ENCODE measurements around the gene PROX2.

PROX2 gene, protein sequence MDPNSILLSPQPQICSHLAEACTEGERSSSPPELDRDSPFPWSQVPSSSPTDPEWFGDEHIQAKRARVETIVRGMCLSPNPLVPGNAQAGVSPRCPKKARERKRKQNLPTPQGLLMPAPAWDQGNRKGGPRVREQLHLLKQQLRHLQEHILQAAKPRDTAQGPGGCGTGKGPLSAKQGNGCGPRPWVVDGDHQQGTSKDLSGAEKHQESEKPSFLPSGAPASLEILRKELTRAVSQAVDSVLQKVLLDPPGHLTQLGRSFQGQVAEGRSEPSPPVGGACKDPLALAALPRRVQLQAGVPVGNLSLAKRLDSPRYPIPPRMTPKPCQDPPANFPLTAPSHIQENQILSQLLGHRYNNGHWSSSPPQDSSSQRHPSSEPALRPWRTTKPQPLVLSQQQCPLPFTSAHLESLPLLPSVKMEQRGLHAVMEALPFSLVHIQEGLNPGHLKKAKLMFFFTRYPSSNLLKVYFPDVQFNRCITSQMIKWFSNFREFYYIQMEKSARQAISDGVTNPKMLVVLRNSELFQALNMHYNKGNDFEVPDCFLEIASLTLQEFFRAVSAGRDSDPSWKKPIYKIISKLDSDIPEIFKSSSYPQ

DNA sequence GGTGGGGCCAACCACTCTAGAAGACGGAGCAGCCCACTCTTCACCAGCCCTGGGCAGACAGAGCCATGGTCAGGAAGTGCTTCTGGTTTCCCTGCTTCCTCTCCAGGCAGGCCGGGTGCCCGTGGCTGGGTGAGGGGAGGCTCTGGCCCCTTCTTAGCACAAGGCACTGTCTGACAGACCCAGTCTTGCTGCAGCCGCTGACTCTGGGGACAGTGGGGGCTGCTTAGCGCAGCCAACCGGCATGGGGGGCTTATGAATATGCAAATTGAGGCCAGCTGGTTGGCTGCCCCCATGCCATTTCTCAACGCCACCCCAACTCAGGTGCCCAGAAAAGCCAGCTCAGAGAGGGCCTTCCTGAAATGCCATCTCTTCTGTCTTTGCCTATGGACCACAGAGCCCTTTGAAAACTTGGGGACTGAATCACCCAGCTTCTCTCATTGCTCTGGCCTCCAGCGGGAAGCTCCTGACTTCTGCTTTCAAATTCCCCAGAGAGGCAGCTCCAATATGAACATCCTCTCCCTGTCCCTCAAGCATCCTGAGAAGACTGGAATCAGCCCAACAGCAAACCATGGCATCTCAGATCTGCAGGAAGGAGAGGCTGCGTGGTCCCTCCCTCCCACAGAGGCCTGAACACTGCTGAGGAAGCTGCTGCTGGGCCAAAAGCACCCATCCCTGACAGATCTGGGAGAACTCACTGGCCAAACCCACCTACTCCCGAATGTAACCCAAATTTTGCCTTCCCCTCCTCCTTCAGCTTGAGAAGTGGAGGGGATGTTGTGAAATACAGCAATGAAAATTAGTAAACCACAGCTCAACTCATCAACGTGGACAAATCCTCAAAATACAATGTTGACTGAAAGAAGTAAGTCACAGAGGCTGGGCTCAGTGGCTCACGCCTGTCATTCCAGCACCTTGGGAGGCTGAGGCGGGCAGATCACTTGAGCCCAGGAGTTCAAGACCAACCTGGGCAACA lies at the start of gene PROX2:
Gene PROX2 (minus strand): TSS at position 205 of the 973 bp plus-strand sequence. CDS start 12,311 bp downstream, outside the sequence.
- DNase-seq (ENCODE audit: low read depth) = no peak

DNA sequence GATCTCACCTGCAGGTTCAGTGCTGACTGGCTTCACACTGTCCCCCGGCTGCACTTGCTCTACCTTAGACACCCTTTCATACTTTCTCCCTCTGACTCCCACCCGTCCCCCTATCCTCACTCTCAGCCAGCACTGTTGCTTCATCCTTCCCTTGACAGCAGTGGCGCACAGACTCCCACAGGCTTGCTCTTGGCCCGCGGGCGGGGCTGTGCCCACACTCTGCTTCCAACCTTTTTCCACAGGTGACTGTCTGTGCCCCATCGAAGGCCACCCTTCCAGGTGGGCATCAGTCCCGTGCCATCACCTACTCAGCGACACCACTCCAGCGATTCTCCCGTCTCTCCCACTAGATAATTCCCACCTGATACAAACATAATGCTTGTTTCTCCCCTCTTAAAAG lies 48.1 kb upstream of the PROX2 start:
- no peak for DNase-seq (ENCODE audit: low read depth)

DNA sequence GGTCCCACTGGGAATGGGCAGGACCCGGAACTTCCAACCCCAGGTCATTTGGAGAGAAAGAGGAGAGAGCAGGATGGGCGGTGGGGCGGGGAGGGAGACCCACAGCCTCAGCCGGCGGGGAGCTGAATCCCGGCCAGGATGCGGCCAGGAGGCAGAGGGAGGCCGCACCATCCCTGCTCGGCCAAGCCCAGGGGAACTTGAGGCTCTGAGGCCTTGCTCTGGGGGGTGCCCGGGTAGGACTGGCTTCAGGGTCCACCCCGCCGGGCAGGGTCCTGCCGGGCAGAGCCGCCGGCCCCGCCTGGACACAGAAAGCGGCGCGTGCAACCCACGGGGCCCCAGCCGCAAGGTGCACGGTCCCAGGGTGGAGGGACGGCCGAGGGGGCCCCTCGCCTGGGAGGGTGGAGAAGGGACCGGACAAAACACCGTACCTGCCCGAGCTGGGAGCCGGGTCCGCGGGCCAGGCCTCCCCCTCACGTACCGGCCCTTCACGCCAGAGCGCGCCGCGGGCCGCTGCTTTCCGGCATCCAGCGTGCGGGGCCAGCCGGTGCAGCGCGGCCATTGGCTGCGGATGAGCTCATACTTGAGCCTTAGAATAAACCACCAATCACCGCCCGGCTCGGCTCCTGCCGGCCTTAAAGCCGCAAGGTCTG lies 46.9 kb upstream of the PROX2 start, which contains the start of gene RPS6KL1:
Gene RPS6KL1 (minus strand): TSS at position 509 of the 650 bp plus-strand sequence. CDS start 1,719 bp downstream, outside the sequence.
- DNase-seq (ENCODE audit: low read depth) = peak; percentile 50

DNA sequence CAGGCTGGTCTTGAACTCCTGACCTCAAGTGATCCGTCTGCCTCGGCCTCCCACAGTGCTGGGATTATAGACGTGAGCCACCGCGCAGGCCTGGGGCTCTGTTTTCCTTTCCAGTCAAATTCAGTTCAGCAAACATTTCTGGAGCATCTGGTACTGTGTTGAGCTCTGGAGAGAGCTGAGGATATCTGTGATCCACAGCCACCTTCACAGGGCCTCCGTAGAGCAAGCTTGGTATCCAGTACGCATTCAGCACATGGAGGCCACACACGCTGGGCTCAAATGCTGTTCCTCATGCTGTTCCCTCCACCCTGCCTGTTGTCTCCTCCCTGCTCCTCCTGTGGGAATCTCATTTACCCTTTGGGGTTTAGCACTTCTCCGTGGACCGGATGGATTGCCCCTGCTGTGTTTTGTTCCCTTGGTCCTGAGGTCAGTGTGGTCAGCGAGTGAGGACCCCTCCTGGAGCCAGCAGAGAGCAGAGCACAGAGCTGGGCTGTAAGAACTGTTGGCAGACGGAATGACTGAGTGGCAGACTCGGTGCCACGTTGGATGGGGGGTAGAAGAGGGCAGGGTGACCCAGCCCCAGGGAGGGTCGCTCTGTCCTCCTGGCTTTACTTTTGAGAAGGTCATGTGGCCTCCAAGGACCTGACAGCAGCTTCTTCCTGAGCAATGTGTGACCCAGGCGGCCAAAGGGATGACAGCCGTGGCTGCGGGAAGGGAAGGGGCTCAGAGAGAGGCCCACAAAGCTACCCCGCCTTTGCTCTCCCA lies 46.2 kb upstream of the PROX2 start:
- DNase-seq (ENCODE audit: low read depth) = no peak

DNA sequence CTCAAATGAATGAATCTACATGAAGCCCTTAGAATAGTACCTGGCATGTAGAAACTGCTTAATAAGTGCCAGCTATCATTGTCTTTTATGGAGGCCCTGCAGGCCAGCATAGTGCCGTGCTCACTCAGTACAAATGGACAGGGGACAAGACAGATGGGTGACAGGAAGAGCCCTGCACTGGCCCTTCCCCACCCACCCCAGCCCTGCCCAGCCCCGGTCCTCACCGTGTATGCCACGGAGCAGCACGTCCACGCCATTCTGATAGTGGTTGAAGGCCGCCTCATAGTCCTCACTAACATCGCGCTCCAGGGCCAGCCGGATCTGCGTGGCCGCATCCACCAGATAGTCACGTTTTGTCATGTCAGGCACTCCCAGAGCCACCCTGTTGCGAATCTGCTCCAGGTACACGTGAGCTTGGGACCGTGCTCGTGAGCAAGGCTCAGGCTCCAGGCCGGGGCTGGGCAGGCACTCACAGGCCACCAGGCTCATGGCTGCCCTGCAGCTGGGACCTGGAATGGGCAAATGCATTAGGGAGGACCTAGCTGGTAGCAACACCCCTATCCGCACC lies 45.2 kb upstream of the PROX2 start:
- DNase-seq (ENCODE audit: low read depth) = no peak

DNA sequence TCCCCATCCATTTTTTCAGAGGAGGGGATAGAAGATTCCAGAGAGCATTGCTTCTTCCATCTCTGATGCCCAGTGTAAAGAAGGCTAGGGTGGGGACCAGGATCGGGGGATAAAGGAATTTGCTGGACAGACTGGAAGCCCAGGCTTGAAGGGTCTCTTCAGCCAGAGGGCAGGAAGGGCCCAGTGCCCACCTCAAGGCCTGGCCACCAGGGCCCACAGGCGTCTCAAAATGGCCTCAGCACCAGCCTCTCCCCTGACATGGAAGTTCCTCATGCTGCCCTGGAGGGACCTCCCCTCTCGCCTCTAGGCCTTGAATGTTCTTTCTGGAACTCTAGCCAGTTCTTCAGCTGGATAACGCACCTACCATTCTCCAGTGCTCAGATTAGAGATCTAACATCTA lies 44.3 kb upstream of the PROX2 start:
- no peak for DNase-seq (ENCODE audit: low read depth)

DNA sequence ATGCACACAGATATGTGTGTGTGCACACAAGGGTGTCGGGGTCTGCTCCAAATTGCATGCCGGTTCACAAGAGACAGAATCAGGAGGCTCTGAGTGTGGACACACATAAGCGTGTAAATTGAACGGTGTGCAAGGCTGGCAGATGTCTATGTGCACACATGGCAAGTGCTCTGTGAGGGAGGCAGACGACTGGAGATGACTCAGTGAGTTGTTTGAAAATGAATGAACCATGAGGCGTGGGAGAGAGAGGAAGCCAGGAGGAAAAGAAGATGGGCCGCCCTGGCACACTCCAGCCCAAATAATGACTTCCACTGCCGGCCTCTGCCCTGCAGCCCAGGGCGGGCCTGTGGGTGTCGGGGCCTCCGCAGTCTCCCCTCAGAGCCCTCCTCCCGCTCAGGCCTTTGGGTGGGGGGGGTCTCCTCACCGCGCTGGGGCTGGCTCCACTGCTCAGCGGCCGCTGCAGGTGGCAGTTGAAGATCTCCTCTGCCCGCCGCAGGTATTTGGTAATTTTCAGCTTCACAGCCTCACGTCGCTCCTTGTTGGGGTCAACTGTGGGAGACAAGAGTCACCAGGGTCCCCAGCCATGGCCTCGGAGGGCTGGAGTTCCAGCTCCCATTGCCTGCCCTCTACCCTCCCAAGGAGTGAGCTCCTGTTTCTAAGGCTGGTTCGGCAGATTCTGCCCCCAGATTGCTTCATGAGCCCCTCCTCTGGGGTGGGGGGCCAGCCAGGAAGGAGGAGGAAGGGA lies 43.6 kb upstream of the PROX2 start:
- no peak for DNase-seq (ENCODE audit: low read depth)

DNA sequence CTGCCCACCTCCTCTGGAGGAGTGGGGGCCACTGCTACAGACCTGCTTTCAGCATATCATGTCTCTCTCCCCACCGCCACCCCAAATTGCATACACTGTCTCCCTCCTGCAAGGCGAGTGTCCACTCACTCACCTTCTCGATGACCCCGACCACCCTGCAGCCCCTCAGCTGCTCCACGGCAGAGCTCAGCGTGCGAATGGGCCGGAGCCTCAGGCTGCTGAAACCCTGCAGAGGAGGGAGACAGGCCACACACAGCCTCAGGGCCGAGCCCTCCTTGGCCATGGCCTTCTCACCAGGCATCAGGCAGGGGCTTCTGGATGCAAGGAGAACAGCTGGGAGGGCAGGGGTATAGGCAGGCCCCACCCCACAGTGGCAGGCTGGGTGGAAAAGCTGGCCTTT lies 42.4 kb upstream of the PROX2 start:
- DNase-seq (ENCODE audit: low read depth) = no peak

DNA sequence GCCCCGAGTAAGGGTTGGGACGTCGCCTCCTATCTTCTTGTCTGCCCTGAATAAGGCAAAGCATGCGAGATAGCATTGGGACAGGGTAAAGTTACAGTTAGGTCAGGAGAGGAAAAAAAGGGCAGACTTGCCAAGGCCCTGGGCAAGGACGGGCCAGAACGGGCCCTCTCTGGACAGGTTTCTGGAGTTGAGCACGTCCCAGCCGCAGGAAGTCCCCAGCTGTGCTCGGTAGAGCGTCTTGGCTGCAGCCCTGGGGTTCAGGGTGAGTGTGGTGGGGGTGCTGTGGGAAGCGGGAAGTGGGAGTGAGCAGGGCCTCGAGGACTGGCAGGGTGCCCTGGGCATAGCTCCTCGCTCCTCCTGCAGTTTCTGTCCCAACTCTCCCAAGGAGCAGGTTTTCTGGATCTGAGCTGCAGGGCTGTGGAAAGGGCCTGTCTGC lies 41.7 kb upstream of the PROX2 start:
- DNase-seq (ENCODE audit: low read depth) = no peak

DNA sequence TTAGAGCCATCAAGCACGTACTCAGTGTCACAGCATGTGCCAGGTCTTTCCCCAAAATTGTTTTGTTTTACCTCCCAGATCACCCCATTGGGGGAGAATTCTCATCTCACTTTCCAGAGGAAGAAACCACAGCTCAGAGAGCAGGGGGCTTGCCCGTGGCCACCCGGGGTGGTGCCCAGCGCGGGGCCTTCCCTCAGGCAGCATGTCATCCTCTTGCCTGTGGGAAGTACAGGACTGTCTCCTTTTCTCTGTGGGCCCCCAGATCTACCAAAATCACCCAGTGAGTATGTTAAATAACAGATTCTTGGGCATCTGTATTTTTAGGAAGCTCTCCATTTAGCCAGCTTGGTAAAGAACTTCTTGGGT lies 41.2 kb upstream of the PROX2 start:
- no peak for DNase-seq (ENCODE audit: low read depth)

DNA sequence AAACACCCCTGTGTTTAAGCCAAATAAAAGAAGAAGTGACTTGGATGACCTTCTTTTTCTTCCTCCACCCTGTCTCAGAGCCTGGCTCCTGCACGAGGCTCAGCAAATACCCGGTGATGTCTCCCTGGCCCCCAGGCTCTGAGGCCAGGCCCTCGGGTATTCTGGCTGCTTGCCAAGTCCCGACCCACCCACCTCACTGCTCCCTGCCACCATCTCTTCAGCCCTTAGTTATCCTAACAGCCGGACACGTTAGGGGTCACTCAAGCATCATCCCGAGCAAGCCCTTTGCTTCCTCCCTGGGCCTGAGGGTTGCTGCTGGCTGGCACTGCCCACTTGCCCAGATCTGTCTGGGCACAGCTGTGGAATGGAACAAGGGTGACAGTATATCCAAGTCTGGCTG lies 39.9 kb upstream of the PROX2 start:
- no peak for DNase-seq (ENCODE audit: low read depth)

DNA sequence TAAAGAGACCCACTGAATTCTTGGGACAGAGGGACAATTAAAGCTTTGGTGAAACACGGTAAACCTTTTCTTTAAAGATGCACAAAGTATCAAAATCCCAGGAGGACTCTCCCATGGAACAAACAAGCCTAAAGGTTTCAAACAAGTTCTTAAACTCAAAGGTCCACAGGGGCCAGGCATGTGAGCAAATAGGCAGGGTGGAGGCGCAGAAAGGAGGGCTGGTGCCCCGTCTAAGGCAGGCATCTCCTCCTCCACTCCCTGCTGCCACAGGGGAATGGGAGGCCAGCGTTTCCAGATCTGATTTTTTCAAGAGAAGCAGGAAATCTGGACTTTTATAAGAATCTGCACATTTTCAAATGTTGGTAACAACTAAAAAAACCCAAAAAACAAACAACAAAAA lies 39.5 kb upstream of the PROX2 start:
- no peak for DNase-seq (ENCODE audit: low read depth)

DNA sequence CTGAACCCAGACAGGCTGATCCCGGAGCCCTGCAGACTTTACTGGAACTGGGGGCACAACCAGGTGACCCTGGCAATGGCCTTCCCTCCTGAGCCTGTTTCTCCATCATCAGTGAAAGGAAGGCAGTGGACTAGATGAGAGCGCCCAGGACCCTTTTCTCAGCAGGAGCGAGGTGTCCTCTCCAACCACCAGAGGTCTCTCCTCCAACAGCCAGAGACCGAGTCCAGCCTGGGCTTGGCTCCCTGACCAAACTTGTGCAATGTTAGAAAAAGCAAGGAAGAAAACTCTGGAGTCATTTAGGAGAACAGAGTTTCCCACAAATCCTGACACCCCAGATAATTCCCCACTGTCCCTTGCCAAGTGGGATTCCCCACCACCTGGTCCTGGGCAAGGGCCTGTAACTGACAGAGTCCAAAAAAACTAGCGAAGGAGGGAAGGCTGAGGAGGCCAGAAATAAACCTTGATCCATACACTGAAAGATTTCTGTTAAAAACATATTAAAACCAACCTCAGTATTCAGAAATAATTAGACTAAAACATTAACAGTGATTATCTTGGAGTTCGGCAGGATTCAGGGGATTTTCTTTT lies 38.1 kb upstream of the PROX2 start:
- no peak for DNase-seq (ENCODE audit: low read depth)

DNA sequence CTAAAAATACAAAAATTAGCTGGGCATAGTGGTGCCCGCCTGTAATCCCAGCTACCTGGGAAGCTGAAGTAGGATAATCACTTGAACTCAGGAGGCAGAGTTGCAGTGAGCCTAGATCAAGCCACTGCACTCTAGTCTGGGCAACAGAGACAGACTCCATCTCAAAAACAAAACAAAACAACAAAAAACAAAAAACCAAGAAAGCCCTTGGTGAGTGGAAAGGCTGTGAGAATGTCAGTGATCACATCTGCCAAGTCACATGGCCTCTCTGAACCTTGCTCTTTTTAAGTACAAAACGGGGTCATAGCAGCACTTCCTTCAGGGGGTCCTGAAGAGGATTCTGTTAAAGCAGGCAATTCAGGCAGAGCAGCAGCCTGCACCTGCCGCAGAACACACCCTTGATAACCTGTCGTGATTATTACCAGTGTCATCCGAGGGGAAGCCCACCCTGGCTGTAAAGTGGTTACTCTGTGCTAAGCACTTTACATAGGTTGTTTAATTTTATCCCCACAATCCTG lies 37.5 kb upstream of the PROX2 start:
- no peak for DNase-seq (ENCODE audit: low read depth)

DNA sequence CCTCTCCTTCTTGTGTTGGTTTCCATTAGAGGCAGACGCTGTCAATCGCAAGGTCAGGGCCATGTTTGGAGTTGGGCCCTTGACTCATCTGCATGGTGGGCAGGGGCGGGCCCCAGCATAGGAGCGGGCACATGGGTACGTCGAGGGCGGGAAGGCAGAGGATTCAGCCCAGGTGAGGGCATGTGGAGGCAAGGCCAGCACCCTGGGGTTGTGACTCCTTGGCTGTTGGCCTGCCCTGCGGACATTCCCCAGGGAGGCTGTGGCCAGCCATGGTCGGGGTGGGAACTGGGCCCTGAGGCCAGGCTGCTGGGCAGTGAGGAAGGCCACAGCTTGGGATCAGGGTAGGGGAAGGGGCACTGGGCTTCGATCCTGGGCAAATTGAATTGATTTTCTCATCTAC lies 36.9 kb upstream of the PROX2 start:
- no peak for DNase-seq (ENCODE audit: low read depth)

DNA sequence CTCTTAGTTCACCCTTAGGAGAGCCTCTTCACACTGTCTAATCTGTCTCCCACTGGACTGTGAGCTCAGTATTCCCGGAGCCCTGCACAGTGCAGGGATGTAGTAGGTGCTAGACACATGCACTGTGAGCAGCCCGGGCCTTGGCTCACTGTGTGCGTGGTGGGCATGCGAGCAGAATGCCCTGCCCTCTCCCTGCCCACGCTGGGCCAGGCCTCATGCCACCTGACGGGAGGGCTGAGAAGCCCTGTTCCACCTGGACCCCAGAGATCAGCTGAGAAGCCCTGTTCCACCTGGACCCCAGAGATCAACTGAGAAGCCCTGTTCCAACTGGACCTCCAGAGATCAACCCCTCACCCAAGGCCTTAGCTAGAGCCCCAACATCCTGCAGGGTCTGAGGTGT lies 36.2 kb upstream of the PROX2 start:
- DNase-seq (ENCODE audit: low read depth) = no peak

DNA sequence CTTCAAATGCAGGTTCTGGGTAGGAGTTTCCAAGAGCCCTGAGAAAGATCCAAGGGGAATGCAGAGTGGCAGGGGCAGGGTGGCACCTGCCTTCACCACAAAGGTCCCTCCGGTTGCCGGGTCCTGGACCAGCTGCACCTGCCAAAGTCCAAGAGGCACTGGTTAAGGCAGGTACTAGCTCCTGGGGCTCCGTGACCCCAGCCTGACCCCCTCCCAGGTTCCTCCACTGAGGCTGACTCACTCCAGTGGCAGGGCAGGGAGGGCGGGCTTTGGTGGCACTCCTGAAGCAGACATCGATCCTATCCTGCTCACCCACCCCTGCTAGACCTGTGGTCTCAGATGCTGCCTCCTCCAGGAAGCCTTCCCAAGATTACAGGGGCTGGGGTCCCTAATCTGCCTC lies 35.8 kb upstream of the PROX2 start:
- DNase-seq (ENCODE audit: low read depth) = no peak

DNA sequence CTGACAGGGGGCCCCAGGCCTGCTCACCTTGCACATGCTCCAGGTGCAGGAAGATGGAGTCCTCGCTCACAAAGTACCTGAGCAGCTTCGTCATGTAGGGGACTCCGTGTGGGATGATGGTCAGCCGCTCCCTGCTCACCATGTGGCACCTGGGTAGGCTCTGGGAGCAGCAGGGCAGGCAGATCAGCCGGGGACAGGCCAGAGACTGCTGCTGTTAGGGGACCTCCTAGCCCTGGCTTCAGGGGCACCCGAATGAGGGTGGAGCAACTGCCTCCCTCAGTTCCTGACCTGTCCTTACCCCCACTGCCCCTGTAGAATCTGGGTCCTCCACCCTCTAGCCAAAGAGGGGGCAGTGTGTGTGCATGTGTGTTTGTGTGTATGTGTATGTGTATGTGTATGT lies 35.3 kb upstream of the PROX2 start:
- DNase-seq (ENCODE audit: low read depth) = no peak

DNA sequence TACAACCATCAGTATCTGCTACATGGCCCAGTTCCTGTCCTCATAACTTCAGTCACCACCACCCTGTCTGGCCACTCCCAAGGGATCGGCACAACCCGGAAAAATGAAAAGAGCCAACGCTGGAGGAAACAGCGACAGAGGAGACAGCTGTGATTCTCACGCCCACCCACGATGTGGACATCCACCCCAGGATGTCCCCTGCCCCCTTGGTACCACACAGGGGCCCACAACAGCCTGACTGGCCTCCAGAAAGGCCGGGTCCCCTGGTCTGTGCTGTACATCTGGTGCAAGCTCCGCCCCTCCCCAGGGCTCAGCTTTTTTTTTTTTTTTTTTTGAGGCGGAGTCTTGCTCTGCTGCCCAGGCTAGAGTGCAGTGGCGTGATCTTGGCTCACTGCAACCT lies 34.6 kb upstream of the PROX2 start:
- no peak for DNase-seq (ENCODE audit: low read depth)

DNA sequence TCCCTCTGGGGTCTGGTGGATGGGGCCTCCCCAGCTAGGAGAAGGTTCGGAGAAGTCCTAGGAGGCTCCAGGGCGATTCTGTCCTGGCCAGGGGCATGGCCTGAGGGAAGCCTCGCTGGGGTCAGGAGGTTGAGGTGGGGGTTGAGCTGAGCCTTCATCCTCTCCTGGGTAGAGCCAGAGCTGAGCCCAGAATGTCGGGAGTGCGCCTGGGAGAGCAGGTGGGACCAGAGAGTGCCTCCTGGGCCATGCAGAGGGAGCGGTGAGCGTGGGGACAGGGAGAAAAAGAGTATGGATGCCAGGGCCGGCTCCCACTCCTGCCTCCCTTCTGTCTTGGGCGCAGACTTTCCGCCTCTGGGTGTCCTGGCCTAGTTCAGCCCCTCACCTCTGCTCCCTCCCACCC lies 34.0 kb upstream of the PROX2 start:
- no peak for DNase-seq (ENCODE audit: low read depth)
